HFFc6 (cell line): Measurements from ENCODE around the gene SLC6A13. TPM values are rescaled to one million over a fixed set of nuclear protein-coding genes. Genes with fewer than 3 reads are reported as not detected.
"Not testable (repeated sequence)": the region's sequence is repeated elsewhere in the genome, so short reads cannot be mapped to it uniquely, and the experiment has no call there.

ENCODE experiments used
- DNase-seq: peaks from one replicate; pipeline ENCODE4 v3.0.0-alpha.2; 2018
- H3K27ac Mint-ChIP-seq: 2 replicates; pipeline ENCODE4 v1.8.0; 2020; ENCODE audit warnings: mild to moderate bottlenecking, mixed read lengths
- H3K27me3 Mint-ChIP-seq: 2 replicates; pipeline ENCODE4 v1.8.0; 2021; ENCODE audit warnings: mild to moderate bottlenecking, moderate library complexity, mixed read lengths; ENCODE audit not compliant: insufficient read depth
- H3K36me3 Mint-ChIP-seq: 2 replicates; pipeline ENCODE4 v1.8.0; 2021; ENCODE audit warnings: low read depth, mixed read lengths
- H3K4me1 Mint-ChIP-seq: 2 replicates; pipeline ENCODE4 v1.8.0; 2020; ENCODE audit warnings: low read depth, mixed read lengths
- H3K4me3 Mint-ChIP-seq: 2 replicates; pipeline ENCODE4 v1.8.0; 2020; ENCODE audit warnings: mild to moderate bottlenecking, moderate library complexity, mixed read lengths
- H3K9me3 Mint-ChIP-seq: 2 replicates; pipeline ENCODE4 v1.8.0; 2020; ENCODE audit warnings: mild to moderate bottlenecking, mixed read lengths
- total RNA-seq, 6 experiments: library from RNA; stranded (reverse); fragmentation: NEBNext Ultra II Directional; extraction: Animal tissue kit (Norgen Biotek cat#: 25700); gene quantifications; 2 replicates in 1 of 6; 3 replicates in 5 of 6; pipeline ENCODE4 v1.2.3, GENCODE V29; 2021
- TF ChIP-seq, protein P1 (sequence below): fragments of 200-600 bp; sonication (generic); IDR thresholded peaks from 2 replicates; pipeline ENCODE4 v1.5.0; 2021; ENCODE audit warnings: antibody characterized with exemption, mild to moderate bottlenecking

The SLC6A13 gene
- total RNA-seq, 6 experiments from 2014 or later: not detected

DNA sequence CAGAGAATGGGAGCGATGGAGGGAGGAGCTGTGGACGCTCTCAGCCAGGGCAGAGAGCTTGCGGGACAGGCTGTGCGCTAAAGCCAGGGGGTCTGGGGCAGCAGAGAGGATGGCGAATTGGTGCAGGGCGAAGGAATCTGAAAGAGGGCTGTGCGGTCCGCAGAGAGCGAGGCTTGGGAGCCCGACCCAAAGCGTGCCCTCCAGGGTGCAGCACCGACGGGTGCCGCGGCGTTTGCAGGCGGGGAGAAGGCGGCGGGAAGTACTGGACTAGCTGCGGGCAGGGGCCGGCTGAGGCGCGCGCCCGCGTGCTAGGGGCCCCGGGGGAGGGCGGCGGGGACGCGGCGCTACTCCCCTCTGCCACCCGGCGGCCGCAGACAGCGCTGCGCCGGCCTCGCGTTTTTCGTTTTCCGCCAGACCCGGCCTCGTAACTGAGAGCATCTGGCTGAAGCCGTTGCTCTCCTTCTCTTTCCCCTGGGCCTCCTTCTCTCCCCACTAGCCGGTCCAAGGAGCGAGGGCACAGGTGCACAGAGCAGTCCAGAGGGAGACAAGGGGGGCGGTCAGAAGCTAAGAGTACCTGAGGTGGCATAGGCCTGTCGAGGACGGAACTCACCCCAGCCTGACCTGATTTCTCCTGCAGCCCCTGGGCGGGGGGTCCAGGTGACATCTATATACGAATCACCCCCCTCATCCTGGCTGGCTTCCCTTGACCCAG is 73.6 kb downstream of the SLC6A13 start:
- Mint-ChIP-seq H3K27ac (no peak overlapping the region), H3K36me3 (no peaks in the 10 kb centered on the region), H3K27me3 (peaks cover 18% of the 10 kb centered on the region), H3K4me3 (peak overlapping the region; percentile 86), H3K4me1 (no peaks in the 10 kb centered on the region), H3K9me3 (no peaks in the 10 kb centered on the region)
- TF ChIP-seq, protein P1, sequence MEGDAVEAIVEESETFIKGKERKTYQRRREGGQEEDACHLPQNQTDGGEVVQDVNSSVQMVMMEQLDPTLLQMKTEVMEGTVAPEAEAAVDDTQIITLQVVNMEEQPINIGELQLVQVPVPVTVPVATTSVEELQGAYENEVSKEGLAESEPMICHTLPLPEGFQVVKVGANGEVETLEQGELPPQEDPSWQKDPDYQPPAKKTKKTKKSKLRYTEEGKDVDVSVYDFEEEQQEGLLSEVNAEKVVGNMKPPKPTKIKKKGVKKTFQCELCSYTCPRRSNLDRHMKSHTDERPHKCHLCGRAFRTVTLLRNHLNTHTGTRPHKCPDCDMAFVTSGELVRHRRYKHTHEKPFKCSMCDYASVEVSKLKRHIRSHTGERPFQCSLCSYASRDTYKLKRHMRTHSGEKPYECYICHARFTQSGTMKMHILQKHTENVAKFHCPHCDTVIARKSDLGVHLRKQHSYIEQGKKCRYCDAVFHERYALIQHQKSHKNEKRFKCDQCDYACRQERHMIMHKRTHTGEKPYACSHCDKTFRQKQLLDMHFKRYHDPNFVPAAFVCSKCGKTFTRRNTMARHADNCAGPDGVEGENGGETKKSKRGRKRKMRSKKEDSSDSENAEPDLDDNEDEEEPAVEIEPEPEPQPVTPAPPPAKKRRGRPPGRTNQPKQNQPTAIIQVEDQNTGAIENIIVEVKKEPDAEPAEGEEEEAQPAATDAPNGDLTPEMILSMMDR: peak; percentile 85
- DNase-seq: peak; percentile 17

DNA sequence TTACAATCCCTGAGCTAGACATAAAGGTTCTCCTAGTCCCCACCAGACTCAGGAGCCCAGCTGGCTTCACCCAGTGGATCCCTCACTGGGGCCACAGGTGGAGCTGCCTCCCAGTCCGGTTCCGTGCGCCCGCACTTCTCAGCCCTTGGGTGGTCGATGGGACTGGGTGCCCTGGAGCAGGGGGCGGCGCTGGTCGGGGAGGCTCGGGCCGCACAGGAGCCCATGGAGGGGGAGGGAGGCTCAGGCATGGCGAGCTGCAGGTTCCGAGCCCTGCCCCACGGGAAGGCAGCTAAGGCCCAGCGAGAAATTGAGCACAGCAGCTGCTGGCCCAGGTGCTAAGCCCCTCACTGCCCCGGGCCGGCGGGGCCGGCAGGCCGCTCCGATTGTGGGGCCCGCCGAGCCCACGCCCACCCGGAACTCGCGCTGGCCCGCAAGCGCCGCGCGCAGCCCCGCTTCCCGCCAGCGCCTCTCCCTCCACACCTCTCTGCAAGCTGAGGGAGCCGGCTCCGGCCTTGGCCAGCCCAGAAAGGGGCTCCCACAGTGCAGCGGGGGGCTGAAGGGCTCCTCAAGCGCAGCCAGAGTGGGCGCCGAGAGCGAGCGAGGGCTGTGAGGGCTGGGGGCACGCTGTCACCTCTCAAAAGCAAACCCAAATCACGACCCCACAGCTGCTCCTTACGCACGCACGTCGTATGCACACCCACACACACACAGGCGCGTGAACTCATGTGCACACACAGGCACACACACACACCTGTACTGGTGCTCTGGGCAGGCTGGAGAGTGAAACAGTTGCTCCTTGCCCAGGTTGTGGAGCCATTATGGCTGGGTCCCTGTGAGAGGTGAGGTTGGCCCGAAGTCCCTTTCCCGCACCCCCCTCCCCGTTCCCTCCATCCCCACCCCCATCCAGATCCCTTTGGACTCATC is 74.4 kb downstream of the SLC6A13 start:
- not testable (repeated sequence) for H3K27ac Mint-ChIP-seq, H3K9me3 Mint-ChIP-seq, DNase-seq, H3K4me1 Mint-ChIP-seq, H3K36me3 Mint-ChIP-seq
- Mint-ChIP-seq H3K4me3 (peak overlapping the region; percentile 86), H3K27me3 (peaks cover 18% of the 10 kb centered on the region)

GRCh38 chr12:186006-186625 is 76.5 kb downstream of the SLC6A13 start:
- Mint-ChIP-seq H3K4me3 (no peak overlapping the region), H3K4me1 (peaks cover 25% of the 10 kb centered on the region), H3K27me3 (peaks cover 11% of the 10 kb centered on the region), H3K27ac (no peak overlapping the region), H3K36me3 (no peaks in the 10 kb centered on the region), H3K9me3 (no peaks in the 10 kb centered on the region)
- TF ChIP-seq, protein P1: no peak
- no peak for DNase-seq

DNA sequence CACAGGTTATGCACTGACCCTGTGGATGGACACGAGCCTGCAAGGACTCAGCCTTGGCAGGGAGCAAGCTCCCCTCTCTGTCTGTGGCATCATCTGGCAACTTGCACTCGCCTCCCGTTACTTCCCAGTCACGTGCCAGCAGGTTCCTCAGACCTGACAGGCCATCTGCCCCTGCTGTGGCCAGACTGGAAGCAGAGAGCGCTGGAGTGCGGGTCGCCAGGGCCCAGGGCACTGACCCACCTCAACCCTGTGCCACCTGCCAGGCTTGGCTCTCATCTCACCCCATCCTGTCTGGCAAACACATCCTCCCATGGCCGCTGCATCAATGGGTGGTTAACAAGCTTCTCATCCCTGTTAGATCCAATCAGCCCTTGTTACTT is 77.1 kb downstream of the SLC6A13 start:
- Mint-ChIP-seq H3K4me3 (no peak overlapping the region), H3K9me3 (no peaks in the 10 kb centered on the region), H3K27me3 (peaks cover 8% of the 10 kb centered on the region), H3K4me1 (peaks cover 26% of the 10 kb centered on the region), H3K36me3 (no peaks in the 10 kb centered on the region), H3K27ac (no peak overlapping the region)
- no peak for DNase-seq
- TF ChIP-seq, protein P1: no peak

DNA sequence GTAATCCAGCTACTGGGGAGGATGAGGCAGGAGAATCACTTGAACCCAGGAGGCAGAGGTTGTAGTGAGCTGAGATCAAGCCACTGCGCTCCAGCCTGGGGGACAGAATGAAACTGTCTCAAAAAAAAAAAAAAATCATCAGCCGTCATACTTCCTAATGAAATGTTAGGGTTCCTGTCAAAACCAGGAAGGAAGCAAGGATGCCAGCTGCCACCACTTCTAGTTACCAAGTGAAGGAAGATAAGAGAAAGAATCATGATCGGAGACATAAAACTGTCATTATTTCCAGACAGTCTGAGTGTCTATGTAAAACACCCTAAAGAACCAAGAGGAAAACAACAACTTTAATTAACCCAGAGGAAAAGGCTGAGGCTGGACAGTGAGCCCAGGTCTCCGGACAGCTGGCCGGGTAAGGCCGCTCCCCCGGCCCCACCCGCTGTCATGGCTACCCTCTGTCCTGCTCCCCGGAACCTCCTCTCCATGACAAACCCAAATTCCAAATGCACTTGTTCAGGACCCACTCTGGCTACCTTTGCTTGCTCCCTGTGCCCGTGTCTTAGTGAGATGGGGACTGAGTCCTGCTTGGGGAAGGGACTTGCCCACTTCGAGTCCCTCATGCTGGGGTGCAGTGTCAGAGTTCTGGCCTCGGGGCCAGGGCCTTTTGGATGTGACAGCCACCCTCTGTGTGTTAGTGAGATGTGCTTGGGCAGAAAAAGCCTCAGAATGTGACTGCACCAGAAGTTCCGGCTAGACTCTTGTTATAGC is 77.6 kb downstream of the SLC6A13 start:
- Mint-ChIP-seq H3K4me3 (no peak overlapping the region), H3K9me3 (no peaks in the 10 kb centered on the region), H3K36me3 (no peaks in the 10 kb centered on the region), H3K27me3 (peaks cover 3% of the 10 kb centered on the region), H3K4me1 (peaks cover 32% of the 10 kb centered on the region), H3K27ac (no peak overlapping the region)
- DNase-seq: no peak
- TF ChIP-seq, protein P1: no peak
